HG03565 (cell line): ENCODE data around the gene DCLRE1B.
"Not testable (repeated sequence)": the region's sequence is repeated elsewhere in the genome, so short reads cannot be mapped to it uniquely, and the experiment has no call there.

Source experiments
- ATAC-seq: cut with Tn5 transposase; IDR thresholded peaks from one replicate; pipeline ENCODE4 v1.9.1; 2021; ENCODE audit warnings: mild to moderate bottlenecking, moderate library complexity; ENCODE audit not compliant: unreplicated experiment

The DCLRE1B gene

GRCh38 chr1:113946112-113946511 is 41.0 kb downstream of the DCLRE1B start:
- no peak for ATAC-seq

GRCh38 chr1:113946678-113947387 is 41.7 kb downstream of the DCLRE1B start:
- no peak for ATAC-seq

- no peak for ATAC-seq
Measured at GRCh38 chr1:113947388-113948107, 42.4 kb downstream of the DCLRE1B start.

GRCh38 chr1:113948151-113948550 is 43.0 kb downstream of the DCLRE1B start:
- ATAC-seq = not testable (repeated sequence)

GRCh38 chr1:113949007-113949406 is 43.9 kb downstream of the DCLRE1B start:
- ATAC-seq = no peak

GRCh38 chr1:113950908-113951307 is 45.8 kb downstream of the DCLRE1B start:
- ATAC-seq = no peak

- ATAC-seq = no peak
Measured at GRCh38 chr1:113951719-113952118, 46.6 kb downstream of the DCLRE1B start.

GRCh38 chr1:113957984-113958383 is 52.9 kb downstream of the DCLRE1B start:
- ATAC-seq = no peak

GRCh38 chr1:113958691-113959090 is 53.6 kb downstream of the DCLRE1B start:
- ATAC-seq = no peak

GRCh38 chr1:113963281-113963906 is 58.3 kb downstream of the DCLRE1B start:
- ATAC-seq = no peak
